Left lobe of liver (tissue), 2 donors: ENCODE data around the gene PLB1. TPM values are rescaled to one million over a fixed set of nuclear protein-coding genes. Genes with fewer than 3 reads are reported as not detected.

ENCODE experiments used
- ATAC-seq: fragments of 200-7000 bp; cut with Tn5 transposase; one replicate; pipeline ENCODE4 v1.9.1; 2020; ENCODE audit warnings: mild to moderate bottlenecking, moderate library complexity
- DNase-seq: peaks from one replicate; pipeline ENCODE4 v3.0.0-alpha.2; 2020; ENCODE audit warnings: low spot score
- total RNA-seq: library from RNA; stranded (reverse); gene quantifications from one replicate; pipeline ENCODE4 v1.2.1, GENCODE V29; 2021
- donor health status: DM: no; HTN: no; CAD: no; lungs with moderate emphysema.
- donor health status: DM: no; HTN: yes; CAD: no.

PLB1 gene
- total RNA-seq, 1 donor from 2014 or later: 0.45 TPM

- no peak for ATAC-seq
- no peak for DNase-seq
These were observed 185.3 kb downstream of the PLB1 start for GRCh38 chr2:28681158-28681571.

GRCh38 chr2:28681606-28682005 lies 185.7 kb downstream of the PLB1 start:
- ATAC-seq (no peak), DNase-seq (no peak)

- ATAC-seq: peak; percentile 92
- peak; percentile 75 for DNase-seq
These were observed 187.3 kb downstream of the PLB1 start for GRCh38 chr2:28683100-28683706.

GRCh38 chr2:28684142-28684858 lies 188.4 kb downstream of the PLB1 start:
- no peak for ATAC-seq
- no peak for DNase-seq

GRCh38 chr2:28687171-28687570 lies 191.3 kb downstream of the PLB1 start:
- DNase-seq (no peak), ATAC-seq (no peak)

GRCh38 chr2:28687640-28688385 lies 192.0 kb downstream of the PLB1 start:
- ATAC-seq (no peak), DNase-seq (no peak)

- ATAC-seq (no peak), DNase-seq (no peak)
These were observed 193.0 kb downstream of the PLB1 start for GRCh38 chr2:28688818-28689217.

- ATAC-seq (no peak), DNase-seq (no peak)
These were observed 193.9 kb downstream of the PLB1 start for GRCh38 chr2:28689771-28690170.

GRCh38 chr2:28692411-28692810 lies 196.6 kb downstream of the PLB1 start:
- no peak for DNase-seq
- ATAC-seq: no peak

- ATAC-seq (no peak), DNase-seq (no peak)
These were observed 197.4 kb downstream of the PLB1 start for GRCh38 chr2:28693223-28693622.

Other genes starting within 250 kb of the PLB1 start
- gene FOSL2, start 103.2 kb upstream of the PLB1 start, total RNA-seq: 9.3 TPM